Loucy (cell line): Measurements from ENCODE around the gene SLCO4A1.

Source experiments
- EZH2phosphoT487 ChIP-seq: fragments of 200-600 bp; IDR thresholded peaks from 2 replicates; pipeline ENCODE4 v1.6.1; 2018; ENCODE audit warnings: antibody characterized with exemption, mild to moderate bottlenecking, moderate library complexity, borderline replicate concordance
- TF ChIP-seq, protein P1 (sequence below): fragments of 200-600 bp; sonication (generic); conservative IDR thresholded peaks from 2 replicates; pipeline ENCODE4 v1.5.1; 2014; ENCODE audit warnings: mild to moderate bottlenecking, antibody characterized with exemption, low read length

- TF ChIP-seq, protein P1, sequence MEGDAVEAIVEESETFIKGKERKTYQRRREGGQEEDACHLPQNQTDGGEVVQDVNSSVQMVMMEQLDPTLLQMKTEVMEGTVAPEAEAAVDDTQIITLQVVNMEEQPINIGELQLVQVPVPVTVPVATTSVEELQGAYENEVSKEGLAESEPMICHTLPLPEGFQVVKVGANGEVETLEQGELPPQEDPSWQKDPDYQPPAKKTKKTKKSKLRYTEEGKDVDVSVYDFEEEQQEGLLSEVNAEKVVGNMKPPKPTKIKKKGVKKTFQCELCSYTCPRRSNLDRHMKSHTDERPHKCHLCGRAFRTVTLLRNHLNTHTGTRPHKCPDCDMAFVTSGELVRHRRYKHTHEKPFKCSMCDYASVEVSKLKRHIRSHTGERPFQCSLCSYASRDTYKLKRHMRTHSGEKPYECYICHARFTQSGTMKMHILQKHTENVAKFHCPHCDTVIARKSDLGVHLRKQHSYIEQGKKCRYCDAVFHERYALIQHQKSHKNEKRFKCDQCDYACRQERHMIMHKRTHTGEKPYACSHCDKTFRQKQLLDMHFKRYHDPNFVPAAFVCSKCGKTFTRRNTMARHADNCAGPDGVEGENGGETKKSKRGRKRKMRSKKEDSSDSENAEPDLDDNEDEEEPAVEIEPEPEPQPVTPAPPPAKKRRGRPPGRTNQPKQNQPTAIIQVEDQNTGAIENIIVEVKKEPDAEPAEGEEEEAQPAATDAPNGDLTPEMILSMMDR: no peak
- TF ChIP-seq EZH2phosphoT487: no peak
Measured at GRCh38 chr20:62666736-62667529, 24.6 kb downstream of the SLCO4A1 start.
